GM10847 (cell line): ENCODE measurements around the gene ME3.

ENCODE experiments used
- POLR2A ChIP-seq: IDR thresholded peaks from 2 replicates; pipeline ENCODE4 v1.6.1; 2011; ENCODE audit not compliant: insufficient read length; ENCODE audit errors: extremely low read depth

The ME3 gene

DNA sequence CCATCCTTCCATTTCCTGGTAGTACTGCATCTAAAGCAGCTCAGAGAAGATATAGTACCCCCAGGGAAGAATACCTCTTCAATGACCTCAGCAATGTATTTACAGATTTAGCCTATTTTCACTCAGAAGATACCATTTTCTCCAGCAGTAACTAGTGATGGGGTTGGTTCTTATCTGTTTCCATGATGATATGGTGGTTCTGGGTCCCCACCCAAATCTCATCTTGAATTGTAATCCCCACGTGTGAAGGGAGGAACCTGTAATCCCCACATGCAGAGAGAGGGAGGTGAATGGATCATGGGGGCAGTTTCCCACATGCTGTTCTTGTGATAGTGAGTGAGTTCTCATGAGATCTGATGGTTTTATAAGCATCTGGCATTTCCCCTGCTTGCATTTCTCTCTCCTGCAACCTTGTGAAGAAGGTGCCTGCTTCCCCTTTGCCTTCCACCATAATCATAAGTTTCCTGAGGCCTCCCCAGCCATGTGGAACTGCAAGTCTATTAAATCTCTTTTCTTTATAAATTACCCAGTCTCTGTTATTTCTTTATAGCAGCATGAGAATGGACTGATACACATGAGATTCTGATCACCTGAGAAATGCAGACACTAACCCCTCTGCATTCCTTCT lies 158.6 kb downstream of the ME3 start:
- no peak for TF ChIP-seq POLR2A

GRCh38 chr11:86513138-86513537 lies 159.3 kb downstream of the ME3 start:
- no peak for TF ChIP-seq POLR2A

DNA sequence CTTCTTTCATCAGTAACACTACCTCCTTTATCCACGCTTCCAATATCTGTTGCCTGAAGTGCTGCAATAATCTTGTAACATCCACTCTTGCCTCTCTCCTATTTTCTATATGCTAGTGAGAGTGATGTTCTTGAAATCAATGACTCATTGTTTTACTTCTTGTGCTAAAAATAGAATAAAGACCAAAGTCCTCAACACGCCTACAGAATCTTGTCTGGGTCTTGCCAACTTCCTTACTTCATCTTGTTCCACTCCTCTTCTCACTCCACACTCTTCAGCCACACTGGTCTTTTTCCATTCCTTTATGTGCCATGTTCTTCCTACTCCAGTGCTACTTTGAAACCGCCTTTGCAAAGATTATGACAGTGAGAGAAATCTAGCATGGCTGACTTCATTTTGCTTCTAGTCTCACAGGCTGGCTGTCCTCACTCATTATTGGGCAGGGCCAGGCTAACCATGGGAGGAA lies 161.3 kb downstream of the ME3 start:
- no peak for TF ChIP-seq POLR2A

DNA sequence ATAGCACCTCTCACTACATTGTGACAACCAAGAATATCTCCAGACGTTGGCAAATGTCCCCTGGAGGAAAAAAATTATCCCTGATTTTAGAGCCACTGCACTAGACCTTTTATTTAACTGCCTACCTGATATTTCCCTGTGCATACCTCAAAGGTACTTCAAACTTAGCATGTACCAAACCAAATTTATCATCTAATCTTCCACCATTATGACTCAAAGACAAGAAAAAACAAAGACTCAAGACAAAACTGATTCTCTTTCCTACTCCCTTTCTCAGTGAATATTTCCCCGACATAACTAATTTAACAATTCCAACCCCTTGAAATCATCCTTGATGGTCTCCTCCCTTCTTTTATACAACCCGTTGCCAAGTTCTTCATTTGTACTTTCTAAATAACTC lies 161.7 kb downstream of the ME3 start:
- TF ChIP-seq POLR2A: no peak

- no peak for TF ChIP-seq POLR2A
Measured at GRCh38 chr11:86510097-86510496, 162.3 kb downstream of the ME3 start.

DNA sequence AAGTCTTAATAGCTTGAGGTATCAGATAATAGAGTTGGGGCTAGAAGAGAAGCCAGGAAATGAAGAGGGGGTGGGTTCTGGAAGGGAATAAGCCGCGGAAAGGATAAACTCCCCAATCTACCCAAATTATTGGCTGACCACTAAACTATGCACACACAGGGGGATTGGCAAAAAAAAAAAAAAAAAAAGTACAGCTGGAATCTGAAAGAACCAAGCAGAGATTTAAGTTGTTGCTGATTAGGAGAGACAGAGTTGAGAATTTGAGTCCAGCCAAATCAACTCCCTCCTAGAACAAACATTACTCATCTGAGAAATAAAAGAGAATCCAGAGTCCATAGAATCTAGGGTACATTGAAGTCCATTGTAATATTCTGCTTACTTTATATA lies 162.8 kb downstream of the ME3 start:
- no peak for TF ChIP-seq POLR2A

GRCh38 chr11:86508604-86509587 lies 163.5 kb downstream of the ME3 start:
- TF ChIP-seq POLR2A: no peak

- TF ChIP-seq POLR2A: no peak
Measured at GRCh38 chr11:86507249-86507845, 165.1 kb downstream of the ME3 start.

- TF ChIP-seq POLR2A: no peak
Measured at GRCh38 chr11:86506235-86506634, 166.2 kb downstream of the ME3 start.

- no peak for TF ChIP-seq POLR2A
Measured at GRCh38 chr11:86503131-86503530, 169.3 kb downstream of the ME3 start.

DNA sequence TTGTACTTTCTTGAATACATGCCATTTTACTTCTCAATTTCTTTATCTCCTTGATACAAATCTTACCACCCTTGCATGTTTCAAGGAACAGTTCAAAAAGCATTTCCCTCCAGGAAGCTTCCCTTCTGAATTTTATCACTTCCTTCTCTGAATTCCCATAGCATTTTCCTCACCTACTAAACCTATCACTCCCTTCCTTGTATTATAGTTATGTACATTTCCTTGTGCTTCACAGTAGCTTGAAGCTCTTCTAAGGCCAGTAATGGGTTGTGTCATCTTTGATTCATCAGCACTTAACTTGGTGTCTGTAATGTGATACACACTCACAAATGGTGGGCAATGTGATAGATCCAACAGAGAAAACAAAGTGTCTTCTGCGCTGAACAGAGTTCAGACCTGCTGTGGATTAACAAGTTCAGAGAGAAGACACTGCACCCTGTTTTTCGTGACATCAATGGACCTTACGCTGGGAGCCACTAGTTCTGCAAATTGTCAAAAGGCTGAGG lies 170.2 kb downstream of the ME3 start:
- no peak for TF ChIP-seq POLR2A

- TF ChIP-seq POLR2A: no peak
Measured at GRCh38 chr11:86500500-86501140, 171.8 kb downstream of the ME3 start.

DNA sequence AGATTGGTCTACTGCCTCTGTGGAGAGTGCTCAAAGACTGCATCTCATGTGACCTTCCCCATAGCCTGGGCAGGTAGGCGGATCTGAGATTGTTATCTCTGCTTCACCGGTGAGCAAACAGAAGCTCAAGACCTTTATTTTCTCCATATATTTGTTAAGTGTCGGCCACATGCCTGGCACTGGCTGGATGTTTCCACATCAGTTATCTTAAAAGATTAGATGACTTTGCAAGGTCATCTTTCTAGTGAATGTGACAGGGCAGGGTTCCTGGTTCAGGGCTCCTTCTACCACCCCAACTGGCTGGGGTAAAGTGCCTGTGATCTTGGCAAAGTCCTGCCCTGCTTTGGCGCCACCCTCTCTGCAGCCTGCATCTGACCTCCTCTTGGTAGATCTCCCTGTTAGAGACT lies 172.7 kb downstream of the ME3 start:
- TF ChIP-seq POLR2A: no peak

DNA sequence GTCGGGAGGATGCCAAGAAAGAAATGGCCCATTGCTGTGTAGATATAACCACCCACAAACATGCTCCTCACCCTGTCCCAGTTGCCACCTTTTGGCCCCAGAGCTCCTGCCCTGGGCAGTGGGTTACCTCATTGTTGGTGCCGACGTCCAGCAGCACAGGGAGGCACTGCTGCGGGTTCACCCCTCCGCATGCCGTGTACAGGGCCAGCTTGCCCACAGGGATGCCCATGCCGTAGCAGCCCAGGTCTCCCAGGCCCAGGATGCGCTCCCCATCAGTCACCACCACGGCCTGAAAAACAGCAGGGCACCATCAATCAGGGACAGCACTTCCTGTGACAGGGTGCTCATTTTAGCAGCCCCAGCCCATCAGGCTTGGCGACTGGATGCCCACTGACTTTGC lies 174.6 kb downstream of the ME3 start:
- no peak for TF ChIP-seq POLR2A

DNA sequence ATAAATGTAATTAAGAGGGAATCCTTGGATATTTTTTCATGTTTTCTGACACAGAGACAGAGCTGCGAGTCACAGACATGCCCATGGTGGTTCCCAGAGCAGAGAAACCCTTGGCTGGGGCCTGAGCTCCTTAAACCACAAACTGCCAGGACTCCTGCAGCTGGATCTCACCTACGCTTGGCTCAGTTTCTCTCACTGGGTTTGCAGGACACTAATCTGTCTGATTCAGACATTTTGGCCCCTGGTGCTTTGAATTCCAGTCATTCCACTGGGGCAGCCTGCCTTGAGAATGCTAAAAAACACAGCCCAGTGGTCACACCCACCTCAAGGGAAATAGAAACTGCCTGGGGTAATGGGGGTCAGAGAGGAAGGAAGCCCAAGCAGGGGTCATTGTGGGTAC lies 175.1 kb downstream of the ME3 start:
- no peak for TF ChIP-seq POLR2A

DNA sequence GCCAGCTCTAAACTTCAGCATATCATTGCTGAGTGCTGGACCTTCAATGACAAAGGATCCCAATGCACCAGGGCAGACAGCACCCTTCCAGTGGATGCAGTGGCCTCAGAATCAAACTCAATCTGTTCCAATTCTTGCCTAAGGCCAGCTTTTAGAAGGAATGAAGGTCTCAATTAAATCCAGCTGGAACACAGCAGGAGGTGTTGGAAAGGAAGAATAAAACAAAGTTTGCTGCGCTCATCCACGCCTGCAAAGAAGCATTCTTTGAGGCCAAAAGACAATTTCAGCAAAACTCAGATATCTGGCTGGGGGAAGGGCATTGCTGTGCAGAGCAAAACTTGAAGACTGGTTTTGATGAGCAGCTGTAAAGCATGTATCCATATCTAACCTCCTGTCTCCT lies 177.1 kb downstream of the ME3 start:
- TF ChIP-seq POLR2A: no peak
